Measurements from ENCODE around the gene SETD1B. TPM values are rescaled to one million over a fixed set of nuclear protein-coding genes. Genes with fewer than 3 reads are reported as not detected.
"Not testable (repeated sequence)": the region's sequence is repeated elsewhere in the genome, so short reads cannot be mapped to it uniquely, and the experiment has no call there.

Gene SETD1B
- total RNA-seq, 1 donor from 2014 or later: 2.4 TPM

- DNase-seq (ENCODE audit: low spot score in 2 of 2) (no peak), FAIRE-seq (no peak)
Observed at GRCh38 chr12:121843236-121843982, 39.6 kb downstream of the SETD1B start.

- FAIRE-seq: no peak
- no peak for DNase-seq (ENCODE audit: low spot score in 2 of 2)
Observed at GRCh38 chr12:121845701-121846100, 41.9 kb downstream of the SETD1B start.

- DNase-seq (ENCODE audit: low spot score in 2 of 2) (no peak), FAIRE-seq (no peak)
Observed at GRCh38 chr12:121849211-121849610, 45.4 kb downstream of the SETD1B start.

GRCh38 chr12:121849665-121850064, 45.9 kb downstream of the SETD1B start:
- DNase-seq (ENCODE audit: low spot score in 2 of 2): no peak
- FAIRE-seq: no peak

GRCh38 chr12:121852392-121852791, 48.6 kb downstream of the SETD1B start:
- FAIRE-seq; DNase-seq (ENCODE audit: low spot score in 2 of 2): not testable (repeated sequence)

GRCh38 chr12:121857322-121858246, 53.8 kb downstream of the SETD1B start:
- DNase-seq (ENCODE audit: low spot score in 2 of 2): no peak
- FAIRE-seq: no peak

- no peak for DNase-seq (ENCODE audit: low spot score in 2 of 2)
Observed at GRCh38 chr12:121858318-121858661, 54.5 kb downstream of the SETD1B start.

GRCh38 chr12:121858662-121859572, 55.1 kb downstream of the SETD1B start, which contains the start of gene HPD:
TSS of gene HPD (minus strand) at chr12:121858859. CDS start at chr12:121858823, 36 bp downstream.
- DNase-seq (ENCODE audit: low spot score in 2 of 2) (no peak), FAIRE-seq (no peak)

More at GRCh38 chr12:121858318-121858661, 54.5 kb downstream of the SETD1B start:
- no peak for FAIRE-seq

DNA sequence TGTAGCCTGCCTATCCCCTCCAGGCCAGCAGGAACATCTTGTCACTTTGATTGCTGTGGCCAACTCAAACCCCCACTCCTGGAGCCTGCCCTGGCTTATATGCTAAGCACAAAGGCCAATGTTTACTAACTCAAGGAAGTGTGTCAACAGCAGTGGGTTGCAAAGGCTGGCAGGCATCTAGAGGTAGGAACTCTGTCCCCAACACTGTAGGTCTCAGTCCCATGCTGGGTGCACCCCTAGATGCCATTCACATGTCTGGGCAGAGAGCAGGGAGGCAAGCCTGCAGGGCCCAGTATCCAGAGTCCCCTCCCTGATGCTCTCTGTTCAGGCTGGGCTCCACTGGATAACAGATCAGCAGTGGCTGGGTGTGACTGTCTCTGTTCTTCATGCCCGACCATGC, 56.4 kb downstream of the SETD1B start:
- no peak for FAIRE-seq
- DNase-seq (ENCODE audit: low spot score in 2 of 2): no peak

DNA sequence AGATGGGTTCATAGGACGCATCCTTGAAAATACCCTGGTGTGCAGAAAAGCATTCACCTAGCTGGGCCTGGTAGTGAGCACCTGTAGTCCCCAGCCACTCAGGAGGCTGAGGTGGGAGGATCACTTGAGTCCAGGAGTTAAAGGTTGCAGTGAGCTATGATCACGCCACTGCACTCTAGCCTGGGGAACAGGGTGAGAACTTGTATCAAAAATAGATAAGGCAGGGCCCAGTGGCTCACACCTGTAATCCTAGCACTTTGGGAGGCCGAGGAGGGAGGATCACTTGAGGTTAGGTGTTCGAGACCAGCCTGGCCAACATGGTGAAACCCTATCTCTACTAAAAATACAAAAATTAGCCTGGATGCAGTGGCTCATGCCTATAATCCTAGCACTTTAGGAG, 56.9 kb downstream of the SETD1B start:
- not testable (repeated sequence) for DNase-seq (ENCODE audit: low spot score in 2 of 2); FAIRE-seq

DNA sequence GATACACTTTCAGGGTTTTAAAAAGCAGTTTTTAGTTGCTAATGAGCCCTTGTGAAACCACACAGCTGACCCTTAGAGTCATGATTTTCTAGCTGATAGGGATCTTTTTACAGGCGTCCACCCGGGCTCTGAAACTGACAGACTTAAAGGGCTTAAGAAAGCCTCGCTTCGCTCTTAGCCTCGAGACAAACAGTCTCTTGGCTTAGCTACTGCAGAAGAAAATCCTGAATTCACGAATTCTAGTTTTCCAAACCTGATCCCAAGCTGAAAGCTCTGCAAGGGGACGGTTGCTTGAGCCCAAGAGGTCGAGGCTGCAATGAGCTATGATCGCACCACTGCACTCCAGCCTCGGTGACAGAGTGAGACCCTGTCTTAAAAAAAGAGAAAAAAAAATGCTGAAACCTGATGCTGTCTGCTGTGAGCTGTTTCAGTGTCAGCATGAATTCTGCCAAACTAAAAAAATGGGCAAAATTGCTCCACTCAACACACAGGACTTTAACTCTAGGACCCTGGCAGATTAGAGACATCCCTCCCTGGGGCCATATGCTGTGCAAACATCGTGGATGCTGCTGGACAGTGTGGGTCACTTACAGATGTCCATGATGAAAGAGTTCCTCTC, 57.9 kb downstream of the SETD1B start:
- DNase-seq (ENCODE audit: low spot score in 2 of 2) (no peak), FAIRE-seq (no peak)

GRCh38 chr12:121866331-121866730, 62.5 kb downstream of the SETD1B start:
- DNase-seq (ENCODE audit: low spot score in 2 of 2) (no peak), FAIRE-seq (no peak)

GRCh38 chr12:121869229-121869628, 65.4 kb downstream of the SETD1B start:
- not testable (repeated sequence) for FAIRE-seq; DNase-seq (ENCODE audit: low spot score in 2 of 2)

DNA sequence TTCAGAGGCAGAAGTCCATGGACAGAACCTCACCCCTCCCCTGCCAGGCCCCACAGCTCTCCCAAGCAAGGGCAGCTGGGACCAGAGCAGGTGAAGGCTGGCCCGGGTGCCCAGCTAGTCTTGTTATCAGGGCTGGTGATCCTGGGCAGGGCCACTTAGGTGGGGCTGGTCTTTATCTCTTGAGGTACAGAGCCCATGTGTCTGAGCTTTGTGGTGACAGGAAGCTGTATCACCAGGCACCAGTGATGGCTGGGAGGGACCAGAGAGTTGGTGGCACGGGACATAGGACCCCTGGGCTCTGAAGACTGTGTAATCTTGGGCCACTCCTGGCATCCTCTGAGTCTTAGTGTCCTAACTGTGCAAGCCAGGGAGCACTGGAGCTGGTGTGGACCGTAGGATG, 67.7 kb downstream of the SETD1B start:
- FAIRE-seq (no peak), DNase-seq (ENCODE audit: low spot score in 2 of 2) (no peak)

GRCh38 chr12:121872546-121873215, 68.9 kb downstream of the SETD1B start:
- no peak for FAIRE-seq
- DNase-seq (ENCODE audit: low spot score in 2 of 2): no peak

- no peak for FAIRE-seq
- no peak for DNase-seq (ENCODE audit: low spot score in 2 of 2)
Observed at GRCh38 chr12:121873216-121873569, 69.4 kb downstream of the SETD1B start.

GRCh38 chr12:121874071-121874470, 70.3 kb downstream of the SETD1B start:
- FAIRE-seq (no peak), DNase-seq (ENCODE audit: low spot score in 2 of 2) (no peak)

- DNase-seq (ENCODE audit: low spot score in 2 of 2): no peak
- FAIRE-seq: no peak
Observed at GRCh38 chr12:121875582-121875981, 71.8 kb downstream of the SETD1B start.

DNA sequence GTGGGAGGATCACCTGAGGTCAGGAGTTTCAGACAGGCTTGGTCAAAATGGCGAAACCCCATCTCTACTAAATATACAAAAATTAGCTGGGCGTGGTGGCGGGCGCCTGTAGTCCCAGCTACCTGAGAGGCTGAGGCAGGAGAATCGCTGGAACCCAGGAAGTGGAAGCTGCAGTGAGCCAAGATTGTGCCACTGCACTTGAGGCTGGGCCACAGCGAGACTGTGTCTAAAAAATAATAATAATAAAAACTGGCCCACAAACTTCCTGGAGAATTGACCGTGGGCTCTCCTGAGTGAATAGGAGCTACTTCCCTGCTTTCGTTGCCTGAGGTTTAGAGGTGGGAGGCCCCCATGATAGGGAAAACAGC, 72.3 kb downstream of the SETD1B start:
- FAIRE-seq; DNase-seq (ENCODE audit: low spot score in 2 of 2): not testable (repeated sequence)

Measured in frontal cortex (tissue), 4 donors.